ENCODE measurements around the gene GPR176. TPM values are rescaled to one million over a fixed set of nuclear protein-coding genes. Genes with fewer than 3 reads are reported as not detected.

The GPR176 gene
- polyA plus RNA-seq, 1 of the 3 experiments (the other 2 are of a cell fraction): 21.9 TPM

DNA sequence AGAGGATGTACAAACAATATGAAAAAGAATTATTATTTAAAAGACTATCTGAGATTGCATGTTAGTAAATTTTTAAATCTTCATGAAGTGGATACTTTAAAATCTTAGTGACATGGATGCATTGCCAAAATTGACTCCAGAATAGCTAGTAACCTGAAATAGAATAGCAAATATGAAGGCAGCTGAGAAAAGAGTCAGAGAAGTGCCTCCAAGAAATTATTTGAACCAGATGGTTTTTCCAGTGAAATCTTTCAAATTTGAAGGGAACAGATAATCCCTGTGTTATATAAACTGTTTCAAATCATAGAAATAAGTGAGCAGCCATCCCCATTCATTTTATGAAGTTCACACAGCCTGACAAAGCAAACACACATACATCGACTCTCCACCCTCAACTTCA is 167.1 kb downstream of the GPR176 start:
- Histone ChIP-seq H3K4me2 (no peak overlapping the region), H3K79me2 (ENCODE audit: insufficient read depth) (no peaks in the 10 kb centered on the region), H3F3A (replicated peaks; ENCODE audit: insufficient read depth) (no peaks in the 10 kb centered on the region), H3K27ac (ENCODE audit: low read depth in 2 of 2, low read length in 1 of 2) (peak overlapping the region in 1 of 2 experiments; percentile 22; a peak in 1 of 4 replicates), H3K9me2 (0 out of 2 replicates have a peak, but pooled peaks cover 3% of the 10 kb centered on the region), H3K27me3 (ENCODE audit: insufficient read depth) (no peaks in the 10 kb centered on the region), H3K36me3 (replicated peaks in 1 of 2; ENCODE audit: control insufficient read depth in 1 of 2, insufficient read depth in 2 of 2, low read length in 1 of 2) (peaks cover 0 to 6% of the 10 kb centered on the region in 2 experiments), H3K4me3 (ENCODE audit: low read depth in 2 of 2, low read length in 1 of 2) (no peak overlapping the region), H3K4me1 (ENCODE audit: control insufficient read depth in 1 of 2, insufficient read depth in 2 of 2, low read depth in 1 of 2, low read length in 1 of 2) (no peaks in the 10 kb centered on the region; a peak in 1 of 4 replicates), H3K9me3 (no peaks in the 10 kb centered on the region), H4K20me1 (ENCODE audit: insufficient read depth) (no peaks in the 10 kb centered on the region), H2AFZ (ENCODE audit: low read depth) (no peak overlapping the region), H3K9ac (no peak overlapping the region)
- ChIA-PET POLR2A (interaction anchor here (0.6 kb wide), 1 partner anchor 80 kb away, joined by 3 read pairs; no protein-coding TSS in a partner anchor), CTCF (interaction anchor here (1.0 kb wide), 1 partner anchor 173 kb away, joined by 3 read pairs; no protein-coding TSS in a partner anchor)
- DNase-seq: no peak
- TF ChIP-seq SMC3 (IDR thresholded peaks at IDR 0.05; ENCODE audit: low read depth, low read length): no peak
- 0 out of 2 replicates have a peak, but pooled peaks have one; percentile 28 for TF ChIP-seq TCF12 (IDR thresholded peaks at IDR 0.05)
- 94% methylated on average over 1 of the region's 1 CpG for WGBS (ENCODE audit: low lambda C conversion rate)

DNA sequence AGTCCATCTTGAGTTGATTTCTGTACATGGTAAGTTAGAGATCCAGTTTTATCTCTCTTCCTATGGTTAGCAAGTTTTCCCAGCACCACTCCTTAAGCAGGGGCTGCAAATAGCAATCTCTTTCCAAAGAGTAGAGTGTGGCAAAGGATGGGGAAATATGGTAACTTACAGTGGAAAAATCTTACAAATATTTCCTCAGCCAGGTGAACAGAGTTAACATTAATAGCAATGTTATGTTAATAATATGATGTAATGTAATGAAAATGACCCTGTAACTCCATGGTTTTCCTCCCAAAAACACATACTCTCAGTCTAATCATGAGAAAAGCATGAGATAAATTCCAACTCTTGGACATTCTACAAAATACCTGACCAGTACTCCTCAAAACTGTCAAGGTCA is 167.8 kb downstream of the GPR176 start:
- H3K4me1 ChIP-seq (ENCODE audit: control insufficient read depth in 1 of 2, insufficient read depth in 2 of 2, low read depth in 1 of 2, low read length in 1 of 2): no peaks in the 10 kb centered on the region; a peak in 1 of 4 replicates
- TF ChIP-seq, protein P1, sequence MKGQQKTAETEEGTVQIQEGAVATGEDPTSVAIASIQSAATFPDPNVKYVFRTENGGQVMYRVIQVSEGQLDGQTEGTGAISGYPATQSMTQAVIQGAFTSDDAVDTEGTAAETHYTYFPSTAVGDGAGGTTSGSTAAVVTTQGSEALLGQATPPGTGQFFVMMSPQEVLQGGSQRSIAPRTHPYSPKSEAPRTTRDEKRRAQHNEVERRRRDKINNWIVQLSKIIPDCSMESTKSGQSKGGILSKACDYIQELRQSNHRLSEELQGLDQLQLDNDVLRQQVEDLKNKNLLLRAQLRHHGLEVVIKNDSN (IDR thresholded peaks at IDR 0.05; ENCODE audit: borderline replicate concordance, low read depth): no peak
- no peak for TF ChIP-seq RCOR1 (IDR thresholded peaks at IDR 0.05; ENCODE audit: low read length)
- TF ChIP-seq SMC3 (IDR thresholded peaks at IDR 0.05; ENCODE audit: low read depth, low read length): no peak
- no peak for TF ChIP-seq TCF12 (IDR thresholded peaks at IDR 0.05)
- TF ChIP-seq, protein P2, sequence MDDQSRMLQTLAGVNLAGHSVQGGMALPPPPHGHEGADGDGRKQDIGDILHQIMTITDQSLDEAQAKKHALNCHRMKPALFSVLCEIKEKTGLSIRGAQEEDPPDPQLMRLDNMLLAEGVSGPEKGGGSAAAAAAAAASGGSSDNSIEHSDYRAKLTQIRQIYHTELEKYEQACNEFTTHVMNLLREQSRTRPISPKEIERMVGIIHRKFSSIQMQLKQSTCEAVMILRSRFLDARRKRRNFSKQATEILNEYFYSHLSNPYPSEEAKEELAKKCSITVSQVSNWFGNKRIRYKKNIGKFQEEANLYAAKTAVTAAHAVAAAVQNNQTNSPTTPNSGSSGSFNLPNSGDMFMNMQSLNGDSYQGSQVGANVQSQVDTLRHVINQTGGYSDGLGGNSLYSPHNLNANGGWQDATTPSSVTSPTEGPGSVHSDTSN (IDR thresholded peaks at IDR 0.05): no peak
- no peak for TF ChIP-seq FOXJ3 (CRISPR knock-in tag; IDR thresholded peaks at IDR 0.05)
- TF ChIP-seq, protein P3, sequence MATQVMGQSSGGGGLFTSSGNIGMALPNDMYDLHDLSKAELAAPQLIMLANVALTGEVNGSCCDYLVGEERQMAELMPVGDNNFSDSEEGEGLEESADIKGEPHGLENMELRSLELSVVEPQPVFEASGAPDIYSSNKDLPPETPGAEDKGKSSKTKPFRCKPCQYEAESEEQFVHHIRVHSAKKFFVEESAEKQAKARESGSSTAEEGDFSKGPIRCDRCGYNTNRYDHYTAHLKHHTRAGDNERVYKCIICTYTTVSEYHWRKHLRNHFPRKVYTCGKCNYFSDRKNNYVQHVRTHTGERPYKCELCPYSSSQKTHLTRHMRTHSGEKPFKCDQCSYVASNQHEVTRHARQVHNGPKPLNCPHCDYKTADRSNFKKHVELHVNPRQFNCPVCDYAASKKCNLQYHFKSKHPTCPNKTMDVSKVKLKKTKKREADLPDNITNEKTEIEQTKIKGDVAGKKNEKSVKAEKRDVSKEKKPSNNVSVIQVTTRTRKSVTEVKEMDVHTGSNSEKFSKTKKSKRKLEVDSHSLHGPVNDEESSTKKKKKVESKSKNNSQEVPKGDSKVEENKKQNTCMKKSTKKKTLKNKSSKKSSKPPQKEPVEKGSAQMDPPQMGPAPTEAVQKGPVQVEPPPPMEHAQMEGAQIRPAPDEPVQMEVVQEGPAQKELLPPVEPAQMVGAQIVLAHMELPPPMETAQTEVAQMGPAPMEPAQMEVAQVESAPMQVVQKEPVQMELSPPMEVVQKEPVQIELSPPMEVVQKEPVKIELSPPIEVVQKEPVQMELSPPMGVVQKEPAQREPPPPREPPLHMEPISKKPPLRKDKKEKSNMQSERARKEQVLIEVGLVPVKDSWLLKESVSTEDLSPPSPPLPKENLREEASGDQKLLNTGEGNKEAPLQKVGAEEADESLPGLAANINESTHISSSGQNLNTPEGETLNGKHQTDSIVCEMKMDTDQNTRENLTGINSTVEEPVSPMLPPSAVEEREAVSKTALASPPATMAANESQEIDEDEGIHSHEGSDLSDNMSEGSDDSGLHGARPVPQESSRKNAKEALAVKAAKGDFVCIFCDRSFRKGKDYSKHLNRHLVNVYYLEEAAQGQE (IDR thresholded peaks at IDR 0.05; ENCODE audit: low read depth, low read length): no peak
- no peak for TF ChIP-seq GABPA (IDR thresholded peaks at IDR 0.05; ENCODE audit: low read depth)
- no peak for TF ChIP-seq RFX5 (IDR thresholded peaks at IDR 0.05; ENCODE audit: low read length)
- no peak for TF ChIP-seq FOSL2 (IDR thresholded peaks at IDR 0.05; ENCODE audit: borderline replicate concordance, low read depth)
- no peak for TF ChIP-seq RXRA (IDR thresholded peaks at IDR 0.05; ENCODE audit: borderline replicate concordance, low read depth)
- TF ChIP-seq, protein P4, sequence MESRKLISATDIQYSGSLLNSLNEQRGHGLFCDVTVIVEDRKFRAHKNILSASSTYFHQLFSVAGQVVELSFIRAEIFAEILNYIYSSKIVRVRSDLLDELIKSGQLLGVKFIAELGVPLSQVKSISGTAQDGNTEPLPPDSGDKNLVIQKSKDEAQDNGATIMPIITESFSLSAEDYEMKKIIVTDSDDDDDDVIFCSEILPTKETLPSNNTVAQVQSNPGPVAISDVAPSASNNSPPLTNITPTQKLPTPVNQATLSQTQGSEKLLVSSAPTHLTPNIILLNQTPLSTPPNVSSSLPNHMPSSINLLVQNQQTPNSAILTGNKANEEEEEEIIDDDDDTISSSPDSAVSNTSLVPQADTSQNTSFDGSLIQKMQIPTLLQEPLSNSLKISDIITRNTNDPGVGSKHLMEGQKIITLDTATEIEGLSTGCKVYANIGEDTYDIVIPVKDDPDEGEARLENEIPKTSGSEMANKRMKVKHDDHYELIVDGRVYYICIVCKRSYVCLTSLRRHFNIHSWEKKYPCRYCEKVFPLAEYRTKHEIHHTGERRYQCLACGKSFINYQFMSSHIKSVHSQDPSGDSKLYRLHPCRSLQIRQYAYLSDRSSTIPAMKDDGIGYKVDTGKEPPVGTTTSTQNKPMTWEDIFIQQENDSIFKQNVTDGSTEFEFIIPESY (IDR thresholded peaks at IDR 0.05; ENCODE audit: borderline replicate concordance, low read depth): no peak
- TF ChIP-seq TEAD4 (IDR thresholded peaks at IDR 0.05; ENCODE audit: borderline replicate concordance, insufficient read depth): no peak
- TF ChIP-seq GATA2 (CRISPR knock-in tag; IDR thresholded peaks at IDR 0.05): no peak
- no peak for TF ChIP-seq FOXM1 (IDR thresholded peaks at IDR 0.05; ENCODE audit: low read depth)
- TF ChIP-seq RAD21 (IDR thresholded peaks at IDR 0.05; ENCODE audit: low read length): no peak
- TF ChIP-seq JUND (IDR thresholded peaks at IDR 0.05): no peak
- TF ChIP-seq, protein P5, sequence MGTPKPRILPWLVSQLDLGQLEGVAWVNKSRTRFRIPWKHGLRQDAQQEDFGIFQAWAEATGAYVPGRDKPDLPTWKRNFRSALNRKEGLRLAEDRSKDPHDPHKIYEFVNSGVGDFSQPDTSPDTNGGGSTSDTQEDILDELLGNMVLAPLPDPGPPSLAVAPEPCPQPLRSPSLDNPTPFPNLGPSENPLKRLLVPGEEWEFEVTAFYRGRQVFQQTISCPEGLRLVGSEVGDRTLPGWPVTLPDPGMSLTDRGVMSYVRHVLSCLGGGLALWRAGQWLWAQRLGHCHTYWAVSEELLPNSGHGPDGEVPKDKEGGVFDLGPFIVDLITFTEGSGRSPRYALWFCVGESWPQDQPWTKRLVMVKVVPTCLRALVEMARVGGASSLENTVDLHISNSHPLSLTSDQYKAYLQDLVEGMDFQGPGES (IDR thresholded peaks at IDR 0.05; ENCODE audit: low read depth, low read length): no peak
- H2AFZ ChIP-seq (ENCODE audit: low read depth): no peak overlapping the region
- no peaks in the 10 kb centered on the region for H4K20me1 ChIP-seq (ENCODE audit: insufficient read depth)
- peaks cover 0 to 6% of the 10 kb centered on the region in 2 experiments for H3K36me3 ChIP-seq (replicated peaks in 1 of 2; ENCODE audit: control insufficient read depth in 1 of 2, insufficient read depth in 2 of 2, low read length in 1 of 2)
- ChIA-PET POLR2A (interaction anchor here (0.6 kb wide), 1 partner anchor 80 kb away, joined by 3 read pairs; no protein-coding TSS in a partner anchor), CTCF (no interaction called here)
- H3K27me3 ChIP-seq (ENCODE audit: insufficient read depth): no peaks in the 10 kb centered on the region
- no peaks in the 10 kb centered on the region for H3K79me2 ChIP-seq (ENCODE audit: insufficient read depth)
- 0 out of 2 replicates have a peak, but pooled peaks cover 3% of the 10 kb centered on the region for H3K9me2 ChIP-seq
- H3F3A ChIP-seq (replicated peaks; ENCODE audit: insufficient read depth): peaks cover 6% of the 10 kb centered on the region
- no peak for DNase-seq
- H3K4me3 ChIP-seq (ENCODE audit: low read depth in 2 of 2, low read length in 1 of 2): no peak overlapping the region
- no peaks in the 10 kb centered on the region for H3K9me3 ChIP-seq
- no peak overlapping the region; a peak in 1 of 4 replicates for H3K27ac ChIP-seq (ENCODE audit: low read depth in 2 of 2, low read length in 1 of 2)
- no peak overlapping the region for H3K4me2 ChIP-seq
- H3K9ac ChIP-seq: no peak overlapping the region

Data from SK-N-SH (cell line).